Gastroesophageal sphincter (tissue), 4 donors: ENCODE measurements around the gene POC1A. TPM values are rescaled to one million over a fixed set of nuclear protein-coding genes. Genes with fewer than 3 reads are reported as not detected.

ENCODE experiments used
- ATAC-seq: fragments of 150-250 bp; one replicate; pipeline ENCODE4 v1.9.1; 2016; ENCODE audit warnings: mild to moderate bottlenecking, moderate library complexity
- H3K27ac ChIP-seq, 4 donors: fragments of 200-600 bp; sonication (generic) in 3 of 4; 1 replicate in 3 of 4; 2 replicates in 1 of 4; pipeline ENCODE4 v1.5.1; 2016 to 2019
- H3K27me3 ChIP-seq: fragments of 200-600 bp; sonication (generic); one replicate; pipeline ENCODE4 v1.5.1; 2019
- H3K36me3 ChIP-seq, 2 donors: fragments of 200-600 bp; sonication (generic); one replicate each; pipeline ENCODE4 v1.5.1; 2019; ENCODE audit warnings: control low read depth in 1 of 2
- H3K4me1 ChIP-seq, 3 donors: fragments of 200-600 bp; sonication (generic); 1 replicate in 2 of 3; 2 replicates in 1 of 3; pipeline ENCODE4 v1.5.1; 2016 to 2019; ENCODE audit warnings: control low read depth in 2 of 3
- H3K4me3 ChIP-seq, 2 donors: fragments of 200-600 bp; sonication (generic); one replicate each; pipeline ENCODE4 v1.5.1; 2019; ENCODE audit warnings: mild to moderate bottlenecking in 1 of 2, moderate library complexity in 1 of 2
- H3K9me3 ChIP-seq, 3 donors: fragments of 200-600 bp; sonication (generic); one replicate each; pipeline ENCODE4 v1.5.1; 2017 to 2019; ENCODE audit warnings: control low read depth in 2 of 3
- EP300 ChIP-seq: sonication (generic); formaldehyde crosslinking; IDR thresholded peaks from one replicate; pipeline ENCODE4 v1.6.1; 2017; ENCODE audit warnings: antibody characterized with exemption, mild to moderate bottlenecking
- POLR2A ChIP-seq, 2 donors: fragments of 450-650 bp; IDR thresholded peaks; one replicate each; pipeline ENCODE4 v1.6.1; 2017; ENCODE audit warnings: antibody characterized with exemption in 2 of 2, mild to moderate bottlenecking in 2 of 2, moderate library complexity in 1 of 2
- POLR2AphosphoS5 ChIP-seq: sonication (generic); formaldehyde crosslinking; IDR thresholded peaks from one replicate; pipeline ENCODE4 v1.6.1; 2017; ENCODE audit warnings: antibody characterized with exemption
- WGBS, 2 donors: methylation state at CpG; one replicate each; pipeline ENCODE4 v1.1.5; 2018; ENCODE audit warnings: low coverage in 1 of 2; 5-methylcytosine and 5-hydroxymethylcytosine counted together
- total RNA-seq, 4 donors: library from RNA; depleted of rRNA; stranded (reverse); fragments of >200 nt; gene quantifications; one replicate each; pipeline ENCODE4 v1.1.0, GENCODE V29; 2016
- TF ChIP-seq, protein P1 (sequence below), 4 experiments: fragments of 200-600 bp in 2 of 4; fragments of 450-650 bp in 2 of 4; sonication (generic) in 1 of 4; IDR thresholded peaks; one replicate each; pipeline ENCODE4 v1.5.1; 2017 to 2019; ENCODE audit warnings: antibody characterized with exemption in 4 of 4, mild to moderate bottlenecking in 2 of 4, moderate library complexity in 2 of 4

The POC1A gene
- total RNA-seq, 4 donors from 2014 or later = 0.73 to 1.7 (median 0.93) TPM

DNA sequence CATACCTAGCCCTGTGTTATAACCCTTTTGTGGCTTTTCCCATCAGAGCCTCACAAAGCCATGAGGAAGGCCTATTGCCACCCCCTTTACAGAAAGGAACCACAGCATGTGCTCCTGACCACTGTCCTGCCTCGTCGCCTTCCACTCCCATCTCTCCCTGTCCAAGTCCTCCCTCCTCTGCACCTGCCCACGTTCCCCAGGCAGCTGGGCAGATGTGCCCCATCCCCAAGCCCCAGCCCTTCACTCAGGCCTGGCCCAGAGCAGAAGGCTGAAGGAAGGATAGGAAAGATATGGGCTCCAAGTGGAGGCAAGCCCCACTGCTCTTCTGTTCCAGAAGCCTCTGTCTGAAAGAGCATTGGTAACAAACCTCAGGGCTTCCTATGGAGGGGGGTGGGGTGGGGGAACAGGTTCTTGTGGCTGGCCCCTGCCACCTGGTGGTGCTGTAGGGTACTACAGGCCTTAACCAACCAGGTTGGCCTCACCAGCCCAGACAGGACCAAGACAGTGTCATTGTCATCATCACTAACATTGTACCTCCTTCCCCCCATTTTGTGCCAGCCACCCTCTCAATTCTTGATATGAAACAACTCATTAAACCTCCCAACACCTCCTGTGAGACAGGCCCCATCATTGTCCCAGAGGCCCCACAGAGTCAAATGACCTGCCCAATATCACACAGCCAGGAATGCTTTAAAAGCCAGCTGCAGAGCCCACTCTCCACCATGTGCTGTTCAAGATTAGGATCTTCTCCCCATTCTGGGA is 10.0 kb downstream of the POC1A start:
- TF ChIP-seq POLR2A (IDR thresholded peaks at IDR 0.05) = no peak
- TF ChIP-seq, protein P1, sequence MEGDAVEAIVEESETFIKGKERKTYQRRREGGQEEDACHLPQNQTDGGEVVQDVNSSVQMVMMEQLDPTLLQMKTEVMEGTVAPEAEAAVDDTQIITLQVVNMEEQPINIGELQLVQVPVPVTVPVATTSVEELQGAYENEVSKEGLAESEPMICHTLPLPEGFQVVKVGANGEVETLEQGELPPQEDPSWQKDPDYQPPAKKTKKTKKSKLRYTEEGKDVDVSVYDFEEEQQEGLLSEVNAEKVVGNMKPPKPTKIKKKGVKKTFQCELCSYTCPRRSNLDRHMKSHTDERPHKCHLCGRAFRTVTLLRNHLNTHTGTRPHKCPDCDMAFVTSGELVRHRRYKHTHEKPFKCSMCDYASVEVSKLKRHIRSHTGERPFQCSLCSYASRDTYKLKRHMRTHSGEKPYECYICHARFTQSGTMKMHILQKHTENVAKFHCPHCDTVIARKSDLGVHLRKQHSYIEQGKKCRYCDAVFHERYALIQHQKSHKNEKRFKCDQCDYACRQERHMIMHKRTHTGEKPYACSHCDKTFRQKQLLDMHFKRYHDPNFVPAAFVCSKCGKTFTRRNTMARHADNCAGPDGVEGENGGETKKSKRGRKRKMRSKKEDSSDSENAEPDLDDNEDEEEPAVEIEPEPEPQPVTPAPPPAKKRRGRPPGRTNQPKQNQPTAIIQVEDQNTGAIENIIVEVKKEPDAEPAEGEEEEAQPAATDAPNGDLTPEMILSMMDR (IDR thresholded peaks at IDR 0.05) = peak in 3 of 4 experiments; percentile 97 to 99 (median 99)
- TF ChIP-seq EP300 = no peak
- no peak for TF ChIP-seq POLR2AphosphoS5
- 20 to 35% methylated on average over 2 to 3 of the region's 3 CpGs for WGBS, 2 donors
- peak; percentile 85 for ATAC-seq
- H3K4me1 ChIP-seq = peaks cover 0 to 7% (median 0%) of the 10 kb centered on the region in 3 donors
- H3K36me3 ChIP-seq = peaks cover 0 to 6% of the 10 kb centered on the region in 2 donors
- no peak overlapping the region for H3K27ac ChIP-seq
- no peaks in the 10 kb centered on the region for H3K9me3 ChIP-seq
- no peak overlapping the region for H3K4me3 ChIP-seq
- no peaks in the 10 kb centered on the region for H3K27me3 ChIP-seq

DNA sequence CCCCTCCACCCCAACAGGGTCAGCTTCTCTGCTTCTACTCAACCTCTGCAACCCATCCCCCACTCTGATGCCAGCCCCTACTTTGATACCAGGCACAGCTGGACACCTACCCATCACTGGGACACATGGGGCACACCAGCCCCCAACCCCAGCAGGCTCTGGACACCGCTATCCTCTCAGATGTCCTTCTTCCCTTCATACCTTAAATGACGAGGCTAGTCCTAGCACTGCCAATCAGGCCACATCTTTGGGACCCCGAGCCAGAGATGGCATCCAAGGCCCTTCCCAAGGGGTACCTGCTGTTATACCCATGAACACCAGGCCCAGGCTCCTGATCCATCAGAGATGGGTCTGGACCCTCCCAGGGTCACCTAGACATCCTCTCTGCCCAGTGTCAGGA is 10.6 kb downstream of the POC1A start:
- no peak for TF ChIP-seq POLR2A (IDR thresholded peaks at IDR 0.05)
- no peak overlapping the region for H3K27ac ChIP-seq
- ATAC-seq = no peak
- WGBS, 2 donors = 100% methylated on average over 2 of the region's 3 CpGs; no CpG with 5 or more reads in 1 of the 2 donors
- H3K4me3 ChIP-seq = no peak overlapping the region
- H3K4me1 ChIP-seq = peaks cover 0 to 7% (median 0%) of the 10 kb centered on the region in 3 donors
- H3K27me3 ChIP-seq = no peaks in the 10 kb centered on the region
- H3K36me3 ChIP-seq = peaks cover 0 to 6% of the 10 kb centered on the region in 2 donors
- no peaks in the 10 kb centered on the region for H3K9me3 ChIP-seq

DNA sequence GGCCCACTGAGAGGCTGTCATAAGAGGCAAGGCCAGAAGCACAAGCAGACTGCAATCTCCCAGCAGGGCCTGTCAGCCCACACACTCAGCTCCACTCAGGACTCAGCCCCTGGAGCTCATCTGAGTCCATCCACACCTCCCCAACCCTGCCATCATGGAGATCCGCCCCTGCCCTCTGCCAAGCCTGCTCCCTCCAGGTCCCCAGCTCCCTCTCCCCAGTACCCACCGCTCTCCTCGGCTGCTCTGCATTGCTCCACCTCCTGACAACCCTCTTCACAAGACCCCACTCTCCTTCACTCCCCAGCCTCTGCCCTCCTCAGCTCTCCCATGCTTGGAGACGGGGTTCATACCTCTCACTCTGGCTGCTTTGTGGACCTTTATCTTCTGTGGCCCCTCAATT is 11.1 kb downstream of the POC1A start:
- peaks cover 0 to 6% of the 10 kb centered on the region in 2 donors for H3K36me3 ChIP-seq
- H3K9me3 ChIP-seq = no peaks in the 10 kb centered on the region
- peaks cover 0 to 7% (median 0%) of the 10 kb centered on the region in 3 donors for H3K4me1 ChIP-seq
- H3K27me3 ChIP-seq = no peaks in the 10 kb centered on the region
- WGBS, 2 donors = 100% methylated on average over 1 to 2 of the region's 4 CpGs
- H3K4me3 ChIP-seq = no peak overlapping the region
- no peak for ATAC-seq
- H3K27ac ChIP-seq = no peak overlapping the region
- TF ChIP-seq POLR2AphosphoS5 (no peak), POLR2A (IDR thresholded peaks at IDR 0.05) (no peak), EP300 (no peak)
- TF ChIP-seq, protein P1 (IDR thresholded peaks at IDR 0.05) = no peak

DNA sequence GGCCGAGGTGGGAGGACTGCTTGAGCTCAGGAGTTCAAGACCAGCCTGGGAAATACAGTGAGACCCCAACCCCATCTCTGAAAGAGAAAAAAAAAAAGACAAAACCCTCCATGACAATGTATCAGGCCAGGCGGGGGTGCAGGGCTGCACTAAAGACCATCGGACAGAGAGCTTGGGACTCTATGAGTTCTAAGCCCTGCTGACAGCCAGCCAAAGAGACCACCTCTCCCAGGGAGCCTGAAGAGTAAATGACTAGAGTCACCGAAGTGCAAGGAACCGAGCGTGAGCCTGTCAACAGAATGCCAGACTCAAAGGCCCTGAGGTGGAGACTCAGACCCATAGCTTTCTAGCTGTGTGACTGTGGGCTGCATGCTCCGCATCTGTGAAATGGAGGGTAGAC is 12.5 kb downstream of the POC1A start:
- H3K36me3 ChIP-seq = peaks cover 0 to 6% of the 10 kb centered on the region in 2 donors
- WGBS, 2 donors = 83 to 100% methylated on average over 4 to 5 of the region's 7 CpGs
- H3K27ac ChIP-seq = no peak overlapping the region
- TF ChIP-seq, protein P1 (IDR thresholded peaks at IDR 0.05) = no peak
- no peak for TF ChIP-seq EP300
- no peak for TF ChIP-seq POLR2AphosphoS5
- no peak for TF ChIP-seq POLR2A (IDR thresholded peaks at IDR 0.05)
- no peak for ATAC-seq
- no peak overlapping the region for H3K4me3 ChIP-seq
- peaks cover 0 to 7% (median 0%) of the 10 kb centered on the region in 3 donors for H3K4me1 ChIP-seq
- no peaks in the 10 kb centered on the region for H3K9me3 ChIP-seq
- no peaks in the 10 kb centered on the region for H3K27me3 ChIP-seq

DNA sequence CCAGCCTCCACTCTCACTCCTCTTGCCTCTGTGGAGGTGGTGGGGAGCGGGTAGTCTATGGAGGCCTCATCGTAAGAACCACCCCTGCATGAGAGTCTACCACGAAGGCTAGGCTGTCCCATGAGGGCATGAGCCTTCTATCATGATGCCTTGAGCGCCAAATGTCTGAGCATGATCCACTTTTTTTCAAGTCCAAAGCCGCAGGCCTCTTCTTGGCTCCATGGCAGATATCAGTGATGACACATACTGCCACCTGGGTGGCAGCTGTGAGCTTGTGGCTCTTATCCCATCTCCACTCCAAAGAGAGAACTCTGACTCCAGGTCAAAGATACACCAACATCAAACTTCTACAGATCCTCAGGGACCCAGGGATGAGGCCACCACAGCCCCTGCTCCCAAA is 13.5 kb downstream of the POC1A start:
- Histone ChIP-seq H3K27ac (no peak overlapping the region), H3K4me3 (no peak overlapping the region), H3K9me3 (no peaks in the 10 kb centered on the region), H3K27me3 (no peaks in the 10 kb centered on the region), H3K36me3 (peaks cover 0 to 5% of the 10 kb centered on the region in 2 donors), H3K4me1 (peaks cover 0 to 7% (median 0%) of the 10 kb centered on the region in 3 donors)
- no CpG with 5 or more reads among the region's 5 CpGs for WGBS, 2 donors
- TF ChIP-seq EP300 (no peak), POLR2AphosphoS5 (no peak), POLR2A (IDR thresholded peaks at IDR 0.05) (no peak)
- TF ChIP-seq, protein P1 (IDR thresholded peaks at IDR 0.05) = no peak
- no peak for ATAC-seq
